Measurements from ENCODE around the gene INTS7.

INTS7 gene

GRCh38 chr1:211902624-211903291 is 132.6 kb downstream of the INTS7 start:
- no peak for DNase-seq

- DNase-seq, result no peak
Observed at GRCh38 chr1:211901945-211902344, 133.4 kb downstream of the INTS7 start.

- no peak for DNase-seq
Observed at GRCh38 chr1:211900441-211900840, 134.9 kb downstream of the INTS7 start.

GRCh38 chr1:211896958-211897357 is 138.4 kb downstream of the INTS7 start:
- DNase-seq, result no peak

GRCh38 chr1:211895126-211895759 is 140.1 kb downstream of the INTS7 start:
- DNase-seq, result no peak

- no peak for DNase-seq
Observed at GRCh38 chr1:211894312-211894711, 141.0 kb downstream of the INTS7 start.

GRCh38 chr1:211893260-211893659 is 142.1 kb downstream of the INTS7 start:
- DNase-seq, result no peak

GRCh38 chr1:211892577-211892976 is 142.8 kb downstream of the INTS7 start:
- no peak for DNase-seq

GRCh38 chr1:211891708-211892107 is 143.6 kb downstream of the INTS7 start:
- DNase-seq, result no peak

Measured in DMS79 treated with DMSO at 0.1 percent for 48 hours (cell line).